K562 (cell line): ENCODE data around the gene TBX10. TPM values are rescaled to one million over a fixed set of nuclear protein-coding genes. Genes with fewer than 3 reads are reported as not detected.

Experiments used
- AFF4 ChIP-seq: sonication (generic); formaldehyde crosslinking; IDR thresholded peaks from 2 replicates; pipeline ENCODE4 v1.8.0; 2023; ENCODE audit warnings: mild to moderate bottlenecking, missing genetic modification reagents
- CREM ChIP-seq: IDR thresholded peaks from 2 replicates; pipeline ENCODE4 v1.6.1; 2014; ENCODE audit warnings: antibody characterized with exemption, low read depth
- FOXA1 ChIP-seq: fragments of 450-650 bp; IDR thresholded peaks from 2 replicates; pipeline ENCODE4 v1.6.1; 2016; ENCODE audit warnings: mild to moderate bottlenecking, borderline replicate concordance
- GATAD2B ChIP-seq: fragments of 450-650 bp; IDR thresholded peaks from 2 replicates; pipeline ENCODE4 v1.6.1; 2017; ENCODE audit warnings: mild to moderate bottlenecking, borderline replicate concordance
- MECOM ChIP-seq: fragments of 250-450 bp; sonication (Bioruptor Pico); IDR thresholded peaks from 2 replicates; pipeline ENCODE4 v1.8.0; 2022; ENCODE audit warnings: inconsistent platforms
- MXD1 ChIP-seq: fragments of 250-450 bp; sonication (Bioruptor Pico); IDR thresholded peaks from 2 replicates; pipeline ENCODE4 v1.8.0; 2021; ENCODE audit warnings: borderline replicate concordance, mild to moderate bottlenecking, moderate library complexity; ENCODE audit not compliant: poor library complexity, severe bottlenecking
- MYC ChIP-seq, 2 experiments: fragments of 250-450 bp in 1 of 2; sonication (Bioruptor Pico) in 1 of 2; IDR thresholded peaks; 2 replicates each; pipeline versions ENCODE4 v1.5.1 to v1.6.1; 2012 to 2021; ENCODE audit warnings: low read depth in 2 of 2, borderline replicate concordance in 1 of 2, improper control_type of control experiment in 1 of 2, low read length in 1 of 2, mild to moderate bottlenecking in 1 of 2, moderate library complexity in 1 of 2
- MYNN ChIP-seq, 2 experiments: sonication (generic); formaldehyde crosslinking in 1 of 2; IDR thresholded peaks; 2 replicates each; pipeline versions ENCODE4 v1.5.0 to v1.6.1; 2016 to 2020; ENCODE audit warnings: antibody characterized with exemption in 1 of 2, missing genetic modification reagents in 1 of 2
- NBN ChIP-seq: fragments of 450-650 bp; IDR thresholded peaks from 2 replicates; pipeline ENCODE4 v1.6.1; 2016; ENCODE audit warnings: low read depth, mild to moderate bottlenecking
- PHF8 ChIP-seq: fragments of 200-600 bp; sonication (generic); IDR thresholded peaks from 2 replicates; pipeline ENCODE4 v1.6.1; 2012; ENCODE audit warnings: mixed run types, mild to moderate bottlenecking, inconsistent platforms, low read length, moderate library complexity, borderline replicate concordance
- SMAD3 ChIP-seq: fragments of 450-650 bp; formaldehyde crosslinking; conservative IDR thresholded peaks from 2 replicates; pipeline ENCODE4 v1.4.0; 2020; ENCODE audit warnings: mild to moderate bottlenecking
- SOX6 ChIP-seq: fragments of 450-650 bp; IDR thresholded peaks from 2 replicates; pipeline ENCODE4 v1.6.1; 2014; ENCODE audit warnings: mild to moderate bottlenecking
- TARDBP ChIP-seq: fragments of 450-650 bp; IDR thresholded peaks from 2 replicates; pipeline ENCODE4 v1.6.1; 2016
- TSC22D4 ChIP-seq: fragments of 450-650 bp; IDR thresholded peaks from 2 replicates; pipeline ENCODE4 v1.6.1; 2016; ENCODE audit warnings: missing genetic modification characterization, missing biosample characterization, control low read depth
- ZBTB43 ChIP-seq: sonication (generic); formaldehyde crosslinking; IDR thresholded peaks from 2 replicates; pipeline ENCODE4 v1.8.0; 2023; ENCODE audit warnings: mild to moderate bottlenecking, missing genetic modification reagents
- ZFPM2 ChIP-seq: fragments of 250-450 bp; sonication (Bioruptor Pico); IDR thresholded peaks from 2 replicates; pipeline ENCODE4 v1.5.1; 2022; ENCODE audit warnings: mild to moderate bottlenecking
- ZNF23 ChIP-seq: fragments of 250-450 bp; sonication (Bioruptor Pico); IDR thresholded peaks from 2 replicates; pipeline ENCODE4 v1.4.0; 2020; ENCODE audit warnings: mild to moderate bottlenecking
- ZNF232 ChIP-seq: sonication (generic); formaldehyde crosslinking; IDR thresholded peaks from 2 replicates; pipeline ENCODE4 v1.8.0; 2022; ENCODE audit warnings: mild to moderate bottlenecking, missing genetic modification reagents
- ZNF431 ChIP-seq: sonication (generic); formaldehyde crosslinking; IDR thresholded peaks from 2 replicates; pipeline ENCODE4 v1.8.0; 2022; ENCODE audit warnings: mild to moderate bottlenecking, missing genetic modification reagents
- ZNF561 ChIP-seq: fragments of 450-650 bp; formaldehyde crosslinking; conservative IDR thresholded peaks from 2 replicates; pipeline ENCODE4 v1.4.0; 2020; ENCODE audit warnings: mild to moderate bottlenecking, moderate library complexity
- ZNF717 ChIP-seq: fragments of 250-450 bp; sonication (Bioruptor Pico); IDR thresholded peaks from 2 replicates; pipeline ENCODE4 v1.5.0; 2021
- polyA plus RNA-seq, 8 experiments: library from polyadenylated mRNA; depleted of rRNA in 4 of 8; stranded (reverse) in 5 of 8; unstranded in 3 of 8; fragments of >200 nt; fragmentation: Nextera tagmentation in 2 of 8; fragmentation: Illumina TruSeq in 1 of 8; extraction: Ambion mirVana in 2 of 8; extraction: Trizol in 1 of 8; gene quantifications; 2 replicates each; pipeline versions ENCODE4 v1.2.1 to v1.2.3, GENCODE V29; 2011 to 2014; ENCODE audit warnings: inconsistent platforms in 1 of 8, missing spikeins in 1 of 8
- total RNA-seq, 7 experiments: library from RNA; depleted of rRNA in 6 of 7; stranded (reverse); fragments of >200 nt in 6 of 7; fragmentation: Illumina TruSeq in 2 of 7; extraction: Trizol in 2 of 7; gene quantifications; 2 replicates each; pipeline versions ENCODE4 v1.2.1 to v1.2.3, GENCODE V29; 2011 to 2021; ENCODE audit warnings: low replicate concordance in 1 of 7

TBX10 gene
- total and polyA plus RNA-seq, 9 of the 15 experiments (the other 6 are each of a cell fraction or from before 2014, with no cell fraction given), result not detected

- TF ChIP-seq MYC (IDR thresholded peaks at IDR 0.05; ENCODE audit: low read depth, low read length) (peak; percentile 77), MYC (CRISPR knock-in tag; IDR thresholded peaks at IDR 0.05; ENCODE audit: borderline replicate concordance, low read depth) (peak; percentile 72; the same call in 1 of the 2 replicates), GATAD2B (peak; percentile 92; the same call in 1 of the 2 replicates), MYNN (IDR thresholded peaks at IDR 0.05) (no peak), MYNN (CRISPR knock-in tag; IDR thresholded peaks at IDR 0.05) (no peak), AFF4 (0 out of 2 replicates have a peak, but pooled peaks have one; percentile 69), NBN (0 out of 2 replicates have a peak, but pooled peaks have one; percentile 38), CREM (no peak), SMAD3 (CRISPR knock-in tag) (0 out of 2 replicates have a peak, but pooled peaks have one; percentile 19), ZNF717 (CRISPR knock-in tag) (0 out of 2 replicates have a peak, but pooled peaks have one; percentile 25), ZBTB43 (CRISPR knock-in tag) (peak; percentile 73; the same call in 1 of the 2 replicates), ZNF232 (CRISPR knock-in tag) (peak; percentile 96), PHF8 (peak; percentile 70; the same call in 1 of the 2 replicates), TSC22D4 (tag) (no peak), FOXA1 (no peak), MXD1 (no peak), ZNF431 (CRISPR knock-in tag) (peak; percentile 92), SOX6 (0 out of 2 replicates have a peak, but pooled peaks have one; percentile 29), TARDBP (peak; percentile 88; the same call in 1 of the 2 replicates), MECOM (0 out of 2 replicates have a peak, but pooled peaks have one; percentile 29), ZFPM2 (CRISPR knock-in tag) (no peak; the same call in 1 of the 2 replicates), ZNF23 (no peak), ZNF561 (no peak)
Measured at GRCh38 chr11:67629386-67630227, 10.0 kb downstream of the TBX10 start, which contains the start of gene NUDT8 (continued).
